NCI-H748 (cell line): Measurements from ENCODE around the gene TXK.
A peak's percentile ranks its signal among the peaks of the same experiment; 100 is the strongest.

Experiments
- DNase-seq: peaks from one replicate; lab custom pipeline; 2025; ENCODE audit not compliant: unreplicated experiment; lab: John Stamatoyannopoulos, UW

The TXK gene

DNA sequence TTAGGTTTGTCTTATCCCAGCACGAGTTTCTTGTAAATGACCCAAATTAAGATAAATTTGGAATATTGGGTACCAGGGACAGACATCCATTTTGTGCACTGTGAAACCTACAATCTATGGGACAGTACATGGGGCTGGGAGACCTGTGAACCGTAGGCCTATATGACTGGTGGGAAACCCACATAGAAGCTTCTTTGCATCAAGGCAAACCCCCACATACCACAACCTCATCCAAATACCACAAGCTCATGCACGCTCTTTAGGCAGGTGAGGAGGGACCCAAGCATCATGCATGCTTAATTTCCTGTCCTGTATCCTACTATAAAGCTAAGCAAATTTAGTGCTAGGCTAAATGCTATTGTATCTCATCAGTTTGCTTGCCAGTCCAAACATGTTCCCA lies 69.7 kb downstream of the TXK start:
- no peak for DNase-seq

DNA sequence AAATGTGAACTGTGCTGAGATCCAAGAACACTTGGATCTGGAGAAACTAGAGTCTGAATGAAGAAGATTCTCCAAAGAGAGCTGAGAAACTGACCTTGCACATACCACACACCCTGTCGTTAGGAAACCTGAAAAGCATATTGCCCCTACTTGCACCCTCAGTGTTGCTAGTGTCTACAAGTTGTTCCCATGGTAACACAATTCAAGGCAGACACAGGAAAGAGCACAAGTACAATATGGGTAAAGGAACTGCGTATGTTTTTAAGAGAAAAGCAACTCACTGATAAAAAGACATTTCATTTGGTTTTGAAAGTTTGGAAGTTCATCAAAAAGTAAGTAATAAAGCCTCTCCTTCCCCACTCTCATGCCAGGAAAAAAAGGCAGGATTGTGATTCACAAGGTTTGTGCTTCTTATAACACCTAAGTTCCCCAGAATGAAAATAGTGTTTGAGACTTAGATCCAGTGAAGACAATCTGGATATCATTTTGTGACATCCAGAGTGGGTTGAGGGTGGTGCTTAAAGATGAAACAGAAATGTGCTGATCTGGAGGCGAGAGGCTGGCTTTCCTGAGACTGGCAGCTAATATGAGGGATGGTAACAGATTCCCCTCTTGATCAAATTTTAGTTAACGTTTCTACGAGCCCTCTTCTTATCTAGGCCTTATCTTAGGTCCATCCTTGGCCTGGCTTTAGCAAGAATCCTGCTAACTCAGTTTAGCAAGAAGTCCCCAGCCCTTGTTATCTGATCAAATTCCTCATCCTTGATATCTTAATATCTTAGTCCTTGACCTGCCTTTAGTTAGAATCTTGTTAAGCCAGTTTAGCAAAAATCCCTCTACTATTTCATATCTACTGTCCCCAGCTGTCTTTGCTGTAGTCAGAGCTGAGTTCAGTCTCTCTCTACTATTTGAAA lies 75.2 kb downstream of the TXK start:
- peak; percentile 51 for DNase-seq

DNA sequence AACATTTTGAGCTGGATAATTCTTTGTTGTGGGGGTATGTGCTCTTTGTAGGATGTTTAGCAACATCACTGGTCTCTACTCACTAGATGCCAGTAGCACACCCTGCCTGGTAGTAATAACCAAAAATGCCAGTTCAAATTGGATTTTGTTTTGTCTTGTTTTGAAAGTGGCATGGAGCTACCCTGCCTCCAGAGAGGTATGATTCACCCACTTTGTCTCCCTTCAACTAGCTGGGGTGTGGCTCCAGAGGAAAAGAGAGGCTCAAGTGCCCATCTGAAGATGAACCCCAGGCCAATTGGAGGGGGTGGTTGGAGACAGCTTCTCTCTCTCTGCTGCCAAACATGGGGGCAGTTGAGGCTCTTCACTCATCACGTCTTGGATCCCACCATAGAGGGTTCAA lies 83.0 kb downstream of the TXK start:
- no peak for DNase-seq

DNA sequence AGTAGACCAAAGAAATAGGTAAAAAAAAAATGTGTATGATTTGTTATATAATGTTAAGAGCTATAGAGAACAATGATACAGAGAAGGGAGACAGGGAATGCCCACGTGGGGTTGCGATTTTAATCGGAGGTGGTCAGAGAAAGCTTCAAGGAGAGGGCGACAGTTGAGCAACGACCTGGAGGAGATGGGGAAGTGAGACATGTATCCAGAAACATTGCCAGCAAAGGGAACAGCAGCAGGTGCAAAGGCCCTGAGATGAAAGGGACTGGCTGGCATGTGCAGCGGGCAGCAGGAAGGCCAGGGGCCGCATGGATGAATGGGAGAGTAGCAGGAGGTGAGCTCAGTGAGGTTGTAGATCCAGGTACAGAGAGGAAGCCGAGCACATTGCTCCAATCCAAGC lies 84.6 kb downstream of the TXK start:
- DNase-seq: no peak

DNA sequence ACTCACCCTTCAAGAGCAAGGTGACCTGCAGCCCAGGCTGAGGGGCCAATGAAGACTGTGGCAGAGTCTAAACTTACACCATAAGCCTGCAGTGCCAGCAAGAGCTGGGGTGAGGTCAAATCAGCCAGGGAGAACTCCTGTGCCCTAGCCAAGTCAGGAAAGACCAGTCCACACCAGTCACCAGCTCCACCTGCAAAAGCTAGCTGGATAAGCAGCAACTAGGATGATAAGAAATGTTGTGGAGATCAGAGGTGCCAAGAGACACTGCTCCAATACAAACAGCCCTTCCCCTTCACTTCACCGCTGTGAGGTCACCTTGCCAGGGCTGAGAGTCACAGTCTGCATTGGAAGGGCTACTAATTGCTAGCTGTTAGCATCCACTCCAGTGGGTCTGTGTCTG lies 86.2 kb downstream of the TXK start:
- no peak for DNase-seq

DNA sequence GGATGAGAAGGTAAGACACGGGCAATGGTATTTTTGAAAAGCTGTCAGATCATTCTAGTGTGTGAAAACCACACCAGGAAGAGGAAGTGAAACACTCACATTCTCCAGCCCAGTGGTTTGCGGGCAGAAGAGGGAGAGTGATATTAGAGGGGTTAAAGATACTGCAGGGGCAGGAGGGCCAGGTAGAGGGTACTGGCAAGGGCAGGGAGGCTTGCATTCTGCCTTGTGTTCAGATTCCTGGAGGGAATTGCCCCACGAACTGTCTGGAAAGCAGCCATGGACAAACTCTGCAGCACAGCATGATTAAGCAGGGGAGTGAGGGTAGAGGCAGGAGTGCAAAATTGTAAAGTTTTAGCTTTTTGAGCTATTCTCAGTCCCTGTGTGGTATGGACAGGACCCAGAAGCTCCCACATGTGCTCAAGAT lies 86.6 kb downstream of the TXK start:
- no peak for DNase-seq

DNA sequence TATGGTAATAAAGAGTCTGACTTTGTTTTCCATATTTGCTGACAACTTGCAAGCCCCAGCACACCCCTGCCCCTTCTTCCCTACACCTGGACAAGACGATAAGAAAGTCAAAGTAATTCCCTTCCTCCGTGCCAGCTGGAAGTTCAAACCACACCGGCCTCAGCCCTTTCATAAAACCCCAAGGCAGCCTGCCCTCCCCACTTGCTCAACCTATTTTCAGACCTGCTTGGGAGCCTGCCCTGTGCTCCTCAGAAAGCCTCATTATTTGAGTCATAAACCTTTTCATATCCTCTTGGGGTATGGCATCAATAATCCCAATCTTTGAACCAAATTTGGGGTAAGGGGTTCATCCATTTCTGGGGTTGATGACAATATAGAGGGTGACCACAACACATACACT lies 88.0 kb downstream of the TXK start:
- DNase-seq: no peak

DNA sequence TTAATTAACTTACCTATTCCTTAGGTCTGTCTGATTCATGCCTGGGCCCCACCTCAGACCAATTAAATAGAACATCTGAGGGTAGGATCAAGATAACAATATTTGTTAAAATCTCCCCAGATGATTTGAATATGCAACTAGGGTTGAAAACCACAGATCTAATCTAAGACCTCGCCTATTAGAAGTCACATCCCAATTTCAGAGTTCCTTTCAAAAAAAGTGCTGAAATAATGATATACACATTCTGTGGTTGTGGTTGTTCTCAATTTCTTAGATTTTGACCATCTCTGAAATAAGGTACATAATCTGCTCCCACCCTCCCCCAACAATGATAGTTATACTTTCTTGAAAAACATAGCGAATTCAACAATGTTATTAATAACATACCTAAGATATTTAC lies 89.8 kb downstream of the TXK start:
- DNase-seq: no peak

DNA sequence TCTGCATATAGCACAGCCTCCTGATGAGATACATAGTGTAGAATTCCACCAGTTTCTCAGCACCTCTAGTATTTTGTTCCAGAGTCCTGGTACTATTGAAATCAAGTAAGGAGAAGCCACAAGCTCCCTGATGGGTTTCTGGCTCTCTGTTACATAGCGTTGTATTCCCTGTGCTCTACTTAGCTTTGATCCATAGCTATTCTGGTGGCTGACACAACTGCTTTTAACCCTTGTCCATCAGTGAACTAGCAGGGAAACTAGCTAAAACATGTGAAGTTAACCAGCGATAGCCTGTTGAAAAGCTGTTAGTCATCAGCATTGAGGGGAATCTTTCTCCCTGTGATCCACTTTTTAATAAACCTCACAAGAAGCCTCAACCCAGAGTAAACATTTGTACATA lies 90.5 kb downstream of the TXK start:
- DNase-seq: no peak

DNA sequence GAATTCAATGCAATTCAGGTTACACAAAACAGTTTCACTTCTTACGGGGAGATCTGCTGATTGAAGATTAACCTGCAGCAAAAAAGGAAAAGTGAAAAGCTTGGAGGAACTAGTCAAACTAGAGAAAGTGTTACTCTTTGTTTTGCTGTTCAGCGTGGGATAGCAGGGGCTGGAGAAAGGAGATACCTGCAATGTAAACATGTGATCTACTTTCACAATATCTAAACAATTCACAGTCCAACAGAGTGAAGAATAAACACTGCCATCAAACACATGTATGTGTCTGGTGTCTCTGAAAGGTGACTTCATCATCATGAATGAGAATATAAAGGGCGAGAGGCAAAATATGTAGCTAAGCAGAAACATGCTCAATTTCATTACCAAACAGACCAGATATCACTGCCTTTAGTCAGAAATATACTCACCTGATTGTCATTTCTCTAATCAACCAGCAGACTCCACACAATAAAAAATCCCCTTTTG lies 91.0 kb downstream of the TXK start:
- no peak for DNase-seq

DNA sequence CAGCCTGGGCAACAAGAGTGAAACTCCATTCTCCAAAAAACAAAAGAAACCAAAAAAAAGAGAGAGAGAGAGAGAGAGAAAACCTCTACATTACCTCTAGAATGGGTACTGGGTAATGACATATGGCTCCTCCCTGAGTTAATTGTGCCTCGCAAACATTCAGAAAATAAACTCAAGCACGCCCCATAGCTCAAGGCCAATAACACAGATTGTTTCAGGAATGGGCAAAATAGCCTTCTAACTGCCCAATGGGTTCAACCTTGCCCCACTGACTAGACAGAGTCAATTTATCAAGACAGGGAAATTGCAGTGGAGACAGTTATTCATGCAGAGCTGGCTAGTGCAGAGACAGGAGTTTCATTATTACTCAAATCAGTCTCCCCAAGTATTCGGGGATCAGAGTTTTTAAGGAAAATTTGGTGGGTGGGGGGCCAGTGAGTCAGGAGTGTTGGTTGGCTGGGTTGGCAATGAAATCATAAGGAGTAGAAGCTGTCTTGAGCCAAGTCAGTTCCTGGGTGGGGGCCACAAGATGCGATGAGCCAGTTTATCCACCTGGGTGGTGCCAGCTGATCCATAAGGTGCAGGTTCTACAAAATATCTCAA lies 92.4 kb downstream of the TXK start:
- DNase-seq: no peak

DNA sequence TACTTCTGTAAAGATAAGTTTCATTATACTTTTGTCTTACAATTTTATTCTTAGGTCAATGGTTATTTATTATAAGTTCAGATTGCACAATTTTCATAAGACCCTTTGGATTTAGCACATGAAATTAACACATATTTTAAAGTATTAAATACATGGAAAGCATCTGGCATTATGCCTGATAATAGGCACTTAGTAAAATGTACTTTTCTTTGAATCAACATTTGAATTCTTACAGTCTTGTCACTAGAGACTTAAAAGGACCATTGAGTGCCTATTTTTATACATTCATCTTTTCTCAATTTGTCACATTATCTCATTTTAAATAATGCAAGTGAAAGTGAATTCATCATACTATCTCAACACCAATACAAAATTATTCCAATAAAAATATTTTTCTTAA lies 94.5 kb downstream of the TXK start:
- DNase-seq: no peak

DNA sequence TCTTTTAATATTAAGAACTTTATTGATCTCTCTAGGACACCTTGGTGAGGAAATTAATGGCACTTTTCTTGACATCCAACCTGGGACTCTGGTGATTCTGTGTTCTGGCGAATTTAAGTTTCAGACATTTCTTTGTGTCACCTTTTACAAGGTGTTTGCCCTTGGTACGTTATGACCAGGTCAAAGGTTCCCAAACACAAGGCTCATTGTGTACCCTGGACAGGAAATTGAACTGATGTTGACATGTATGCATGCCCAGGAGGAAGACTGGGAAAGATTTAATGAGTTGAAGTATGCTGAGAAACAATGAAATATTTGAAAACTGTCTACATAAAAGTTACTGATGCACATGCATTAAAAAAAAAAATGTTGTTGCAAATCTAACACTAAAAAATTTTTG lies 95.4 kb downstream of the TXK start:
- DNase-seq: no peak

DNA sequence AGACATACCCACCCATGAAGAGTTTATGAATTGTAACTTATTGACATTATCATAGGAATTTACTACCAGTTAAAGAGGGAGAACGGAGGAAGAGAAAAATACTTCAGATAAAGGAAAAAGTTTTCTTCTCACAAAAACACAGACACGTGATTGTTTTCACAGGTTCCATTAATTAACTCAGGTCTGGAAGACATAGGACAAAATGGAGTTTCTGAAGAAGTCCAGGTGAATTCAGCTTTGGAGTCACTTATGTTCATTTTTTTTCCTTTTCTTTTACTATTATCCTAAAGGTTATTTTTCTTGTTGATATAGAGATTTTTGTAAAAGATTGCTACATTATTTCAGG lies 97.0 kb downstream of the TXK start:
- DNase-seq: no peak

DNA sequence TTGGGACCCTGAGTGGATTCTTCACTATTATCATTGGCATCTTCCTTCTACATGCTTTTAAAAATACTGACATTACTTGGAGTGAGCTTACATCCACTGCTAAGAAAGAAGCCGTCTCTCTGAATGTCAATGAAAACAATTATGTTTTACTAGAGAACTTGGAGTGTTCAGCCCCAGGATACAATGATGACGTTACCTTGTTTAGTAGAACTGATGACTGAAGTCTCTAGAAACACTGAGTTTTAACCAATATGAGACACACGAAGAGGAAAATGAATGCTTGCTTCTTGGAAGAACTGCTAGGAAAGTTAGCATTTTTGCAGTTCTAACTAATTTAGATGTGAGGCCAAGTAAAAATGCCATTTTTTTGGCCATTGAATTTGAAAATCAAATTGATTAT lies 98.1 kb downstream of the TXK start:
- DNase-seq: no peak

DNA sequence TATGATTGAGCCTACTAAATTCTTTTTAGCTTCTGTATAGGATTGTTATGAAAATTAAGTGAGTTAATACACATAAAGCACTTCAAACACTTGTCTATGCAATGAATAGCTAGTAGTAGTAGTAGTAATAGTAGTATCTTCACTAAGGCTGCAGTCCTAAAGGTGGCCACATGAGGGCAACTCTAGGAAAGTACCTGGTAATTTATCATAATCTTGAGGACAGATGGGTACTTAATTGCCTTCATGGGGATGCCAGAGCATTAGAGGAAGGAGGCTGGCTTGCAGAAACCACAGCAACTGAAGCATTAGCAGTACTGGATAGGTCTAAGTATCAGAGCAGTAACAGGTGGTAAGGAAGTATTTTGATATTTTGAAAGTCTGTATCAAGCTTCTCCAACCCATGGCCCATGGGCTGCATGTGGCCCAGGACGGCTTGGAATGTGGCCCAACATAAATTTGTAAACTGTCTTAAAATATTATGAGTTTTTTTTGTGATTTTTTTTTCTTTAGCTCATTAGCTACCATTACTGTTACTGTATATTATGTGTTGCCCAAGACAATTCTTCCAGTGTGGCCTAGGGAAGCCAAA lies 100.1 kb downstream of the TXK start:
- peak; percentile 47 for DNase-seq

DNA sequence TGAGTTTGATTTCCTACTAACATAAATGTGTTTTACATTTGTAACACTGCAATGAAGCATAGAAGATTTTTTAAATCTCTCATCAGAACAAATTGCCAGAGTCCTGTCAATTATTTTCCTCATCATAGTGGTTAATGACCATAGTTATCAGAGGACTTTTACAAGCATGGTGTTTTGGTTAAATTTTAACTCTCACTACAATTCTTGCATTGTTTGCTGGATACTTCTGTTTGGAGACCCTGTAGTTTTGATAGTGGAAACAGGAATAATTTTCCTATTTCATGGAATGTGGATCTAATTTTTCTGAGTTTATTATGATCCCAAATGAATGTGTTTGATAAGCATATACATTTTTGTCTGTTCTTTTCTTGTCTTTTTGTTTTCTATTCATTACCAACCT lies 100.6 kb downstream of the TXK start:
- DNase-seq: no peak

DNA sequence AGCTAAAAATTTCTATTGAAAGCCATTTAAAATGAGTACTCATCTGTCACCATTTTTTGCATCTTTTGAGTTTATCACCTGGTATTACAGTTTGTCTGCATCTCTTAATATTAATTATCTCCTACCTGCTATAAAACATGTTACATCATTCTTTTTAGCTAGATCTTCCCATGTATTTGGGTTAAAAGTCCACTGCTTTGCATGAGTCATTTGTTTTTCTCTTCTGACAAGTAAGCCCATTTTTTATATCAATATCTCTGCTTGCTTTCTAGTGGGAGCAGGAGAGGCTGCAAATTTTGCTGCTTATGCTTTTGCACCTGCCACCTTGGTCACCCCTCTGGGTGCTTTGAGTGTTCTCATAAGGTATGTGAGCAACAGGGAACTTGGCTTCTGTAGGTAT lies 101.3 kb downstream of the TXK start:
- no peak for DNase-seq

DNA sequence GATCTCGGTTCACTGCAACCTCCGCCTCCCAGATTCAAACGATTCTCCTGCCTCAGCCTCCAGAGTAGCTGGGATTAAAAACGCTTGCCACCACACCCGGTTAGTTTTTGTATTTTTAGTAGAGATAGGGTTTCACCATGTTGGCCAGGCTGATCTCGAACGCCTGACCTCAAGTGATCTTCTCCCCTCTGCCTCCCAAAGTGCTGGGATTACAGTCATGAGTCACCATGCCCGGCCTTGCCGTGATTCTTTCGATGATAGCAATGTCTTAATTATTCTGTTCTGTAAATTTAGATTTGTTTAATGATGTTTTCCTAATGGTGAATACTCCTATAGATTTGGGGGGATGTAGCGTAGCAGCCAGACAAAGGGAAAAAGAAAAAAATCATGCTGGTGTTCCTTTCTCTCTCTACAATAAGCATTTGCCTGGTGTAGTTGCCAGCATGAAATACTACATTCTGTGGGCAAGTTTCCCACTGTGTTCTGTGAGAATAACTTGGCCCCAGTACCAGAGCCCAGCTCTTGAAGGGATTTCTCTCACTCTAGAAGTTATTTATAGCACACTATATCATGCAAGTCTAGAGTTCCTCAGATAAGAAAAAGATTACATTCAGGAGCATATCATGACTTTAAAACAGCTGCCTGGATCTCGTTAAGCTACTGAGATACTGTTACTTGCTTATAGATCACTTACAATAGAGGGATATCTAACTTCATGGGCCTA lies 102.1 kb downstream of the TXK start:
- no peak for DNase-seq

DNA sequence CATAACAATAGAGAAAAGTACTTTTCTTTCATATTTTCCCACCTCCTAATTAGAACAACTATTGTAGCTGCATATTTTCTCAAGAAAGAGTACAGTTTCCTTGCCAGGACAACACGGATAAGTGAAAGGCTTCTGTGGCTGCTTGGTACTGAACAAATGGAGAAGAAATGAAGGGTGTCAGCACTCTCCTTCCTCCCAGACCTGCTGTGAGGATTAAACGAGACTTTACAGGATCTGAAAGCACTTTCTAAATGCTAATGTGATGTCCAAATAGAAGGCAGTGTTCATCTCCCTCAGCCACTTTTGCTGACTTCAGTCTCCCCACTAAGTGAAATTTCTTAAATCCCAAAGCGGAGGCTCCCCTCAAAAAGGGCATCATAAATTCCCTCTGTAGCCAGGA lies 103.6 kb downstream of the TXK start:
- DNase-seq: no peak

DNA sequence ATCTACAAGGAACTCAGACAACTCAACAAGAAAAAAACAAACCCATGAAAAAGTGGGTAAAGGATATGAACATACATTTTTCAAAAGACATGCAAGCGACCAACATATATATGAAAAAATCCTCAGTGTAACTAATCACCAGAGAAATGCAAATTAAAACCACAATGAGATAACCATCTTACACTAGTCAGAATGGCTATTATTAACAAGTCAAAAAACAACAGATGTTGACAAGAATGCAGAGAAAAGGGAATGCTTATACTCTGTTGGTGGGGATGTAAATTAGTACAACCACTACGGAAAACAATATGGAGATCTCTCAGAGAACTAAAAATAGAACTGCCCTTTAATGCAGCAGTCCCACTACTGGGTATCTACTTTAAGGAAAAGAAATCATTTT lies 105.4 kb downstream of the TXK start:
- no peak for DNase-seq

DNA sequence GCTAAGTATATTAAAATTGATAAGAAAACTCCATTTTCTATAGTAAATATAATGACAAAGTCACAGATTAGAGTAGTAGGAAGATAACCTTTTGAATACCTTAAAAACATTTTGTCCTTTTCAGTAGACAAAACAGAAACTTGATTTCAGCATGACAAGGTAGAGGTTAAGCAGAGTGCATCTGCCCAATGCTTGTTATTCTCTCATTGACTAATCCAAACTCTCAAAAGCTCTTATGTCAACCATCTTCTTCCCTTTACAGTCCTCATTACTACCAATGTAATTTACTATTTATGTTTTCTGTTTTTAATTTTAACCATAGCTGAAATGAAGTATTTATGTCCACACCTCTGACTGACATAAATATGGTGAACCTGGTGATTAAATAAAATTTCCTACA lies 106.4 kb downstream of the TXK start:
- no peak for DNase-seq
